ENCODE data around the gene SYAP1. TPM values are rescaled to one million over a fixed set of nuclear protein-coding genes. Genes with fewer than 3 reads are reported as not detected.

SYAP1 gene
- total RNA-seq, 1 experiment from 2014 or later = 18.5 TPM

GRCh38 chrX:16770970-16771482 lies 51.6 kb downstream of the SYAP1 start:
- TF ChIP-seq ZNF532 (CRISPR knock-in tag; IDR thresholded peaks at IDR 0.05; ENCODE audit: borderline replicate concordance) (no peak), PRRX2 (CRISPR knock-in tag; IDR thresholded peaks at IDR 0.05) (no peak), ZBTB43 (CRISPR knock-in tag; IDR thresholded peaks at IDR 0.05) (no peak), ZNF396 (CRISPR knock-in tag; IDR thresholded peaks at IDR 0.05; ENCODE audit: borderline replicate concordance) (no peak), CDX4 (CRISPR knock-in tag; IDR thresholded peaks at IDR 0.05; ENCODE audit: borderline replicate concordance) (no peak), STAT6 (CRISPR knock-in tag; conservative IDR thresholded peaks at IDR 0.05; ENCODE audit: low read depth) (no peak), CBFB (CRISPR knock-in tag; IDR thresholded peaks at IDR 0.05; ENCODE audit: low read depth) (no peak), MAX (CRISPR knock-in tag; IDR thresholded peaks at IDR 0.05) (no peak), SP1 (CRISPR knock-in tag; conservative IDR thresholded peaks at IDR 0.05) (no peak), ETV6 (CRISPR knock-in tag; IDR thresholded peaks at IDR 0.05) (no peak), ESRRA (CRISPR knock-in tag; IDR thresholded peaks at IDR 0.05; ENCODE audit: borderline replicate concordance) (no peak), ZSCAN18 (CRISPR knock-in tag; IDR thresholded peaks at IDR 0.05) (no peak), ZNF317 (CRISPR knock-in tag; IDR thresholded peaks at IDR 0.05; ENCODE audit: borderline replicate concordance, low read depth) (no peak), USF2 (CRISPR knock-in tag; IDR thresholded peaks at IDR 0.05) (no peak), ZNF263 (CRISPR knock-in tag; IDR thresholded peaks at IDR 0.05; ENCODE audit: low read depth) (no peak), ZNF425 (CRISPR knock-in tag; conservative IDR thresholded peaks at IDR 0.05) (no peak), ZMAT4 (CRISPR knock-in tag; IDR thresholded peaks at IDR 0.05) (no peak), E2F1 (CRISPR knock-in tag; IDR thresholded peaks at IDR 0.05) (no peak)
- Mint-ChIP-seq H3K36me3 (peaks cover 8% of the 10 kb centered on the region), H3K27ac (peak overlapping the region; percentile 90), H3K9me3 (peaks cover 5% of the 10 kb centered on the region), H3K4me3 (no peak overlapping the region), H3K4me1 (peaks cover 21% of the 10 kb centered on the region), H3K27me3 (ENCODE audit: low read depth) (no peaks in the 10 kb centered on the region)
- DNase-seq (ENCODE audit: low spot score) (no peak), ATAC-seq (no peak)
- ChIA-PET POLR2A (interaction anchor here (1.0 kb wide), 1 partner anchor 52 kb away, joined by 3 read pairs; the partner anchor contains the start of gene SYAP1), CTCF (no interaction called here)
